ENCODE measurements around the gene PEDS1.

DNA sequence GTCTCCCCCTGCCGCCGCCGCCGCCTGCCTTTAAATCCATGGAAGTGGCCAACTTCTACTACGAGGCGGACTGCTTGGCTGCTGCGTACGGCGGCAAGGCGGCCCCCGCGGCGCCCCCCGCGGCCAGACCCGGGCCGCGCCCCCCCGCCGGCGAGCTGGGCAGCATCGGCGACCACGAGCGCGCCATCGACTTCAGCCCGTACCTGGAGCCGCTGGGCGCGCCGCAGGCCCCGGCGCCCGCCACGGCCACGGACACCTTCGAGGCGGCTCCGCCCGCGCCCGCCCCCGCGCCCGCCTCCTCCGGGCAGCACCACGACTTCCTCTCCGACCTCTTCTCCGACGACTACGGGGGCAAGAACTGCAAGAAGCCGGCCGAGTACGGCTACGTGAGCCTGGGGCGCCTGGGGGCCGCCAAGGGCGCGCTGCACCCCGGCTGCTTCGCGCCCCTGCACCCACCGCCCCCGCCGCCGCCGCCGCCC lies 37.6 kb upstream of the PEDS1 start:
- no peak for TF ChIP-seq CTCF (conservative IDR thresholded peaks at IDR 0.05; ENCODE audit: low read depth, low read length)
- no peak for TF ChIP-seq EZH2 (IDR thresholded peaks at IDR 0.05; ENCODE audit: low read length, unreplicated experiment)
